Measurements from ENCODE around the gene AKAP7. TPM values are rescaled to one million over a fixed set of nuclear protein-coding genes. Genes with fewer than 3 reads are reported as not detected.

The AKAP7 gene
- polyA plus RNA-seq, 1 donor (not counting 4 experiments of a cell fraction or from before 2014, with no cell fraction given): 1.7 TPM

DNA sequence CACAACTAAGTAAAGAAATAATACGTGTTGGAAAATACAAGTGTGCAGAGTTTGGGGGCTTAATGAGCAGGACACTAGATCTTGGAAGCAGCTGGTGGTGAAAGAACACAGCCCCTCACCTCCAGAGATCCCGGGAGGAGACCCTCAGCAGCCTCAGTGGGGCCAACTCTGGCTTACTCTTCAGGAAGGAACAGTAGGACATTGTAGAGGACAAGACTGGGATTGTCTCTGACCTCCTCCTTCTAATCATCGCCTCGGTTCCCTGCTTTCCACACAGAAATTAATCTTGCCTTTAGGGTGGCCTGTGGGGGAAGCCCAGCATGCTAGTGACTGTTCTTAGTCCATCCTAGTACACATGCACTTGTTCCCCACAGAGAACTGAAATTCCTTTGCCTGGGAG is 130.7 kb downstream of the AKAP7 start:
- H3K4me3 ChIP-seq (ENCODE audit: control insufficient read depth in 2 of 3, extremely low read depth in 1 of 3, insufficient read depth in 2 of 3, low read depth in 1 of 3, low read length in 3 of 3): no peak overlapping the region
- H3K9ac ChIP-seq (ENCODE audit: control insufficient read depth, extremely low read depth, insufficient read depth, low read length): no peak overlapping the region
- no peaks in the 10 kb centered on the region for H4K20me1 ChIP-seq (ENCODE audit: control insufficient read depth, extremely low read depth, insufficient read depth, low read length)
- FAIRE-seq: no peak
- H3K27me3 ChIP-seq (ENCODE audit: control insufficient read depth, extremely low read depth, insufficient read depth, low read length): no peaks in the 10 kb centered on the region
- H3K4me2 ChIP-seq (ENCODE audit: control insufficient read depth, extremely low read depth, insufficient read depth, low read depth, low read length): no peak overlapping the region
- H3K4me1 ChIP-seq (ENCODE audit: control insufficient read depth, extremely low read depth, insufficient read depth, low read length): no peaks in the 10 kb centered on the region
- H3K27ac ChIP-seq (ENCODE audit: control insufficient read depth, insufficient read depth, low read length): no peak overlapping the region
- no peak overlapping the region for H2AFZ ChIP-seq (ENCODE audit: control insufficient read depth, low read length)
- H3K36me3 ChIP-seq (ENCODE audit: control insufficient read depth in 2 of 2, extremely low read depth in 1 of 2, insufficient read depth in 2 of 2, low read length in 2 of 2): no peaks in the 10 kb centered on the region
- no peaks in the 10 kb centered on the region for H3K9me1 ChIP-seq (ENCODE audit: control insufficient read depth, extremely low read depth, insufficient read depth, low read length)
- dilution Hi-C loops (cut with MboI; ENCODE audit: extremely low pct_ligation_motif_present, low sequenced_read_pairs): no loop called here
- no peak for DNase-seq (ENCODE audit: low read depth, low spot score)
- no peaks in the 10 kb centered on the region for H3K9me3 ChIP-seq (ENCODE audit: control insufficient read depth, low read depth, low read length)
- TF ChIP-seq EZH2 (IDR thresholded peaks at IDR 0.05; ENCODE audit: low read length): no peak
- TF ChIP-seq, protein P1, sequence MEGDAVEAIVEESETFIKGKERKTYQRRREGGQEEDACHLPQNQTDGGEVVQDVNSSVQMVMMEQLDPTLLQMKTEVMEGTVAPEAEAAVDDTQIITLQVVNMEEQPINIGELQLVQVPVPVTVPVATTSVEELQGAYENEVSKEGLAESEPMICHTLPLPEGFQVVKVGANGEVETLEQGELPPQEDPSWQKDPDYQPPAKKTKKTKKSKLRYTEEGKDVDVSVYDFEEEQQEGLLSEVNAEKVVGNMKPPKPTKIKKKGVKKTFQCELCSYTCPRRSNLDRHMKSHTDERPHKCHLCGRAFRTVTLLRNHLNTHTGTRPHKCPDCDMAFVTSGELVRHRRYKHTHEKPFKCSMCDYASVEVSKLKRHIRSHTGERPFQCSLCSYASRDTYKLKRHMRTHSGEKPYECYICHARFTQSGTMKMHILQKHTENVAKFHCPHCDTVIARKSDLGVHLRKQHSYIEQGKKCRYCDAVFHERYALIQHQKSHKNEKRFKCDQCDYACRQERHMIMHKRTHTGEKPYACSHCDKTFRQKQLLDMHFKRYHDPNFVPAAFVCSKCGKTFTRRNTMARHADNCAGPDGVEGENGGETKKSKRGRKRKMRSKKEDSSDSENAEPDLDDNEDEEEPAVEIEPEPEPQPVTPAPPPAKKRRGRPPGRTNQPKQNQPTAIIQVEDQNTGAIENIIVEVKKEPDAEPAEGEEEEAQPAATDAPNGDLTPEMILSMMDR (optimal IDR thresholded peaks at IDR 0.05 in 1 of 3, IDR thresholded peaks at IDR 0.05 in 1 of 3, conservative IDR thresholded peaks at IDR 0.05 in 1 of 3; ENCODE audit: extremely low read depth in 1 of 3, insufficient read depth in 2 of 3, low read length in 3 of 3): no peak
- H3K79me2 ChIP-seq (ENCODE audit: control insufficient read depth, insufficient read depth, low read length): no peaks in the 10 kb centered on the region

DNA sequence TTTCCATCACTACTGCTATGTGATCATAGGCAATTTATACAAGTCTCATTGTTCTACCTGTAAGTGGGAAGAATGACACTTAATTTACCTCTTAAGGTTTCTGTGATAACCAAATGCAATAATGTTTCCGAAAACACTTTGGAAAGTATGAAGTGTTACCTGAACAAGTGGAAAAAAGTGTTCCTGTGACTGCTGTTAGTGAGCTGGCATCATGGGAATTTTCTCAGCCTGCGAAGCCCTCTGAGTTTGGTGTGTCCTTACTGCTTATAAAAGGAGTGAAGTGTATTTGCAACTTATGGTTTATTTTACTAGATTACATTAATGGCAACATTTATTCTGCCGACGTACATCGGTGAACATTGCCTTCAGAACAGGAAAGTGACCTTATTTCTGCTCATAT is 133.0 kb downstream of the AKAP7 start:
- Histone ChIP-seq H3K4me1 (ENCODE audit: control insufficient read depth, extremely low read depth, insufficient read depth, low read length) (no peaks in the 10 kb centered on the region), H3K4me3 (ENCODE audit: control insufficient read depth in 2 of 3, extremely low read depth in 1 of 3, insufficient read depth in 2 of 3, low read depth in 1 of 3, low read length in 3 of 3) (no peak overlapping the region), H3K9ac (ENCODE audit: control insufficient read depth, extremely low read depth, insufficient read depth, low read length) (no peak overlapping the region), H3K79me2 (ENCODE audit: control insufficient read depth, insufficient read depth, low read length) (no peaks in the 10 kb centered on the region), H3K27me3 (ENCODE audit: control insufficient read depth, extremely low read depth, insufficient read depth, low read length) (no peaks in the 10 kb centered on the region), H2AFZ (ENCODE audit: control insufficient read depth, low read length) (no peak overlapping the region), H3K27ac (ENCODE audit: control insufficient read depth, insufficient read depth, low read length) (no peak overlapping the region), H4K20me1 (ENCODE audit: control insufficient read depth, extremely low read depth, insufficient read depth, low read length) (no peaks in the 10 kb centered on the region), H3K4me2 (ENCODE audit: control insufficient read depth, extremely low read depth, insufficient read depth, low read depth, low read length) (no peak overlapping the region), H3K9me1 (ENCODE audit: control insufficient read depth, extremely low read depth, insufficient read depth, low read length) (no peaks in the 10 kb centered on the region), H3K36me3 (ENCODE audit: control insufficient read depth in 2 of 2, extremely low read depth in 1 of 2, insufficient read depth in 2 of 2, low read length in 2 of 2) (no peaks in the 10 kb centered on the region), H3K9me3 (ENCODE audit: control insufficient read depth, low read depth, low read length) (no peaks in the 10 kb centered on the region)
- dilution Hi-C loops (cut with MboI; ENCODE audit: extremely low pct_ligation_motif_present, low sequenced_read_pairs): no loop called here
- FAIRE-seq (no peak), DNase-seq (ENCODE audit: low read depth, low spot score) (no peak)
- TF ChIP-seq EZH2 (IDR thresholded peaks at IDR 0.05; ENCODE audit: low read length): no peak
- TF ChIP-seq, protein P1 (optimal IDR thresholded peaks at IDR 0.05 in 1 of 3, IDR thresholded peaks at IDR 0.05 in 1 of 3, conservative IDR thresholded peaks at IDR 0.05 in 1 of 3; ENCODE audit: extremely low read depth in 1 of 3, insufficient read depth in 2 of 3, low read length in 3 of 3): no peak
